ENCODE data around the gene DLEU7. TPM values are rescaled to one million over a fixed set of nuclear protein-coding genes. Genes with fewer than 3 reads are reported as not detected.

Gene DLEU7
- total RNA-seq, 1 donor from 2014 or later = 0.08 TPM

- no peak overlapping the region for H3K27ac ChIP-seq (replicated peaks)
- peaks cover 14% of the 10 kb centered on the region for H3K9me3 ChIP-seq (replicated peaks)
- no peak for TF ChIP-seq CTCF (IDR thresholded peaks at IDR 0.05; ENCODE audit: borderline replicate concordance)
- intact Hi-C loops (cut with micrococcal nuclease) = loop anchor here (10.0 kb wide), 1 partner anchor 725 kb away; no protein-coding TSS in a partner anchor
- H3K36me3 ChIP-seq = no peaks in the 10 kb centered on the region
- DNase-seq = no peak
- H3K27me3 ChIP-seq (ENCODE audit: low read depth) = no peaks in the 10 kb centered on the region
- no peak overlapping the region for H3K4me3 ChIP-seq
- no peaks in the 10 kb centered on the region for H3K4me1 ChIP-seq
Measured at GRCh38 chr13:50809133-50810090, 34.1 kb downstream of the DLEU7 start.

- no peaks in the 10 kb centered on the region for H3K36me3 ChIP-seq
- H3K4me3 ChIP-seq = no peak overlapping the region
- intact Hi-C loops (cut with micrococcal nuclease) = loop anchor here (10.0 kb wide), 1 partner anchor 721 kb away; no protein-coding TSS in a partner anchor
- DNase-seq = no peak
- no peaks in the 10 kb centered on the region for H3K27me3 ChIP-seq (ENCODE audit: low read depth)
- peaks cover 5% of the 10 kb centered on the region for H3K4me1 ChIP-seq
- H3K9me3 ChIP-seq (replicated peaks) = peaks cover 14% of the 10 kb centered on the region
- H3K27ac ChIP-seq (replicated peaks) = no peak overlapping the region
- peak; percentile 25 for TF ChIP-seq CTCF (IDR thresholded peaks at IDR 0.05; ENCODE audit: borderline replicate concordance)
Measured at GRCh38 chr13:50805805-50806204, 37.7 kb downstream of the DLEU7 start.

GRCh38 chr13:50801087-50801931 is 42.2 kb downstream of the DLEU7 start:
- H3K4me3 ChIP-seq = peak overlapping the region; percentile 35
- H3K27ac ChIP-seq (replicated peaks) = peak overlapping the region; percentile 37
- DNase-seq = no peak

GRCh38 chr13:50800091-50800739 is 43.3 kb downstream of the DLEU7 start:
- intact Hi-C loops (cut with micrococcal nuclease) = loop anchor here (5.0 to 10.0 kb wide), 2 partner anchors 715 to 823 kb away; no protein-coding TSS in a partner anchor
- TF ChIP-seq CTCF (IDR thresholded peaks at IDR 0.05; ENCODE audit: borderline replicate concordance) = no peak
- H3K36me3 ChIP-seq = no peaks in the 10 kb centered on the region
- DNase-seq = no peak
- H3K4me3 ChIP-seq = no peak overlapping the region
- H3K27ac ChIP-seq (replicated peaks) = no peak overlapping the region
- peaks cover 27% of the 10 kb centered on the region for H3K4me1 ChIP-seq
- H3K27me3 ChIP-seq (ENCODE audit: low read depth) = no peaks in the 10 kb centered on the region
- peaks cover 7% of the 10 kb centered on the region for H3K9me3 ChIP-seq (replicated peaks)

More at GRCh38 chr13:50801087-50801931, 42.2 kb downstream of the DLEU7 start:
- Histone ChIP-seq H3K36me3 (no peaks in the 10 kb centered on the region), H3K27me3 (ENCODE audit: low read depth) (no peaks in the 10 kb centered on the region), H3K4me1 (peaks cover 27% of the 10 kb centered on the region), H3K9me3 (replicated peaks) (peaks cover 14% of the 10 kb centered on the region)
- peak; percentile 84 for TF ChIP-seq CTCF (IDR thresholded peaks at IDR 0.05; ENCODE audit: borderline replicate concordance)
- intact Hi-C loops (cut with micrococcal nuclease) = loop anchor here (5.0 to 10.0 kb wide), 2 partner anchors 717 to 824 kb away; no protein-coding TSS in a partner anchor

DNA sequence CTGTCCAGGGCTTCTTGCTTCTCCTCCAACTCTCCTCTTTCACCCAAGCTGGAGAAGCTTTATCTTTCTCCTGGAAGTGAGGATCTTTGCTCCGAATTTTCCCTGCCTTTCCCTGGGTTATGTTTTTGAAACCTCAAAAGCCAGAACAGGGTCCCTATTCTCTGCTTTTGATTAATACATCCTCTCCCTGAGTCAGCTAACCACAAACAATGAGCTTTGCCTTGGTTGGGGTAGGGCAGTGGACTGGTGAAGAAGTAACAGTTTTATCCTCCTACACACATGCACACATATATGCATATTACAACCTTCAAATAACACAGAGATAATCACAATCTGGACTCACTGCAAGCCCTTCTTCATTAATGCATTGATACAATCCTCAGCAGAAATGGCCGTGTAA is 44.6 kb downstream of the DLEU7 start:
- Histone ChIP-seq H3K9me3 (replicated peaks) (no peaks in the 10 kb centered on the region), H3K27me3 (ENCODE audit: low read depth) (no peaks in the 10 kb centered on the region), H3K27ac (replicated peaks) (no peak overlapping the region), H3K4me3 (no peak overlapping the region), H3K36me3 (no peaks in the 10 kb centered on the region), H3K4me1 (peaks cover 27% of the 10 kb centered on the region)
- TF ChIP-seq CTCF (IDR thresholded peaks at IDR 0.05; ENCODE audit: borderline replicate concordance) = no peak
- DNase-seq = no peak
- intact Hi-C loops (cut with micrococcal nuclease) = loop anchor here (5.0 kb wide), 1 partner anchor 267 kb away; no protein-coding TSS in a partner anchor
